ENCODE results near the gene DROSHA. TPM values are rescaled to one million over a fixed set of nuclear protein-coding genes. Genes with fewer than 3 reads are reported as not detected.

DROSHA gene
- total and polyA plus RNA-seq, 8 donors: 25.2 to 77.2 (median 44.0) TPM

GRCh38 chr5:31469886-31470285 is 62.0 kb downstream of the DROSHA start:
- WGBS, 5 donors: 85 to 88% (median 87%) methylated on average over 1 of the region's 1 CpG
- Histone ChIP-seq H3K4me1 (peaks cover 0 to 10% (median 0%) of the 10 kb centered on the region in 4 donors), H3K27me3 (no peaks in the 10 kb centered on the region), H3K27ac (no peak overlapping the region), H3K36me3 (peaks cover 8 to 59% (median 45%) of the 10 kb centered on the region in 4 donors), H3K9me3 (no peaks in the 10 kb centered on the region), H3K4me3 (no peak overlapping the region)
- no peak for TF ChIP-seq POLR2A (IDR thresholded peaks at IDR 0.05)
- no peak for TF ChIP-seq POLR2AphosphoS5 (IDR thresholded peaks at IDR 0.05)
- TF ChIP-seq EP300 (IDR thresholded peaks at IDR 0.05): no peak
- TF ChIP-seq CTCF (IDR thresholded peaks at IDR 0.05): no peak
- intact Hi-C loops (cut with DNase I; ENCODE audit: low total_unique reads): no loop called here
- DNase-seq: no peak

GRCh38 chr5:31469466-31469865 is 62.4 kb downstream of the DROSHA start:
- Histone ChIP-seq H3K4me3 (no peak overlapping the region), H3K4me1 (peaks cover 0 to 10% (median 0%) of the 10 kb centered on the region in 4 donors), H3K27me3 (no peaks in the 10 kb centered on the region), H3K9me3 (no peaks in the 10 kb centered on the region), H3K27ac (no peak overlapping the region), H3K36me3 (peaks cover 8 to 59% (median 47%) of the 10 kb centered on the region in 4 donors)
- DNase-seq: no peak
- intact Hi-C loops (cut with DNase I; ENCODE audit: low total_unique reads): no loop called here
- WGBS, 5 donors: 90 to 95% (median 94%) methylated on average over 2 of the region's 2 CpGs
- TF ChIP-seq EP300 (IDR thresholded peaks at IDR 0.05): no peak
- TF ChIP-seq POLR2AphosphoS5 (IDR thresholded peaks at IDR 0.05): no peak
- no peak for TF ChIP-seq CTCF (IDR thresholded peaks at IDR 0.05)
- TF ChIP-seq POLR2A (IDR thresholded peaks at IDR 0.05): no peak

GRCh38 chr5:31465291-31465690 is 66.6 kb downstream of the DROSHA start:
- Histone ChIP-seq H3K27ac (no peak overlapping the region), H3K36me3 (peaks cover 16 to 82% (median 75%) of the 10 kb centered on the region in 4 donors), H3K4me1 (peaks cover 0 to 1% (median 0%) of the 10 kb centered on the region in 4 donors), H3K4me3 (no peak overlapping the region), H3K9me3 (no peaks in the 10 kb centered on the region), H3K27me3 (no peaks in the 10 kb centered on the region)
- intact Hi-C loops (cut with DNase I; ENCODE audit: low total_unique reads): no loop called here
- no peak for DNase-seq
- 39 to 100% (median 74%) methylated on average over 1 of the region's 1 CpG for WGBS, 5 donors
- TF ChIP-seq EP300 (IDR thresholded peaks at IDR 0.05) (no peak), POLR2AphosphoS5 (IDR thresholded peaks at IDR 0.05) (no peak), POLR2A (IDR thresholded peaks at IDR 0.05) (no peak)

- Histone ChIP-seq H3K27me3 (no peaks in the 10 kb centered on the region), H3K9me3 (no peaks in the 10 kb centered on the region), H3K27ac (no peak overlapping the region), H3K4me1 (no peaks in the 10 kb centered on the region), H3K36me3 (peaks cover 16 to 94% (median 88%) of the 10 kb centered on the region in 4 donors), H3K4me3 (no peak overlapping the region)
- 83 to 92% (median 87%) methylated on average over 4 of the region's 4 CpGs for WGBS, 5 donors
- DNase-seq: no peak
- TF ChIP-seq EP300 (IDR thresholded peaks at IDR 0.05): no peak
- no peak for TF ChIP-seq POLR2A (IDR thresholded peaks at IDR 0.05)
- no peak for TF ChIP-seq CTCF (IDR thresholded peaks at IDR 0.05)
- no peak for TF ChIP-seq POLR2AphosphoS5 (IDR thresholded peaks at IDR 0.05)
- intact Hi-C loops (cut with DNase I; ENCODE audit: low total_unique reads): no loop called here
Measured at GRCh38 chr5:31464081-31464480, 67.8 kb downstream of the DROSHA start.

- Histone ChIP-seq H3K36me3 (peaks cover 16 to 97% (median 95%) of the 10 kb centered on the region in 4 donors), H3K27ac (no peak overlapping the region), H3K27me3 (no peaks in the 10 kb centered on the region), H3K4me1 (no peaks in the 10 kb centered on the region), H3K9me3 (no peaks in the 10 kb centered on the region), H3K4me3 (no peak overlapping the region)
- WGBS, 5 donors: 92 to 95% (median 93%) methylated on average over 2 of the region's 2 CpGs
- no peak for DNase-seq
- no peak for TF ChIP-seq EP300 (IDR thresholded peaks at IDR 0.05)
- TF ChIP-seq CTCF (IDR thresholded peaks at IDR 0.05): no peak
- TF ChIP-seq POLR2A (IDR thresholded peaks at IDR 0.05): no peak
- no peak for TF ChIP-seq POLR2AphosphoS5 (IDR thresholded peaks at IDR 0.05)
- intact Hi-C loops (cut with DNase I; ENCODE audit: low total_unique reads): no loop called here
Measured at GRCh38 chr5:31463351-31463750, 68.5 kb downstream of the DROSHA start.

Data from stomach (tissue), 9 donors.